ENCODE measurements around the gene CDH23. TPM values are rescaled to one million over a fixed set of nuclear protein-coding genes. Genes with fewer than 3 reads are reported as not detected.

Gene CDH23
- total RNA-seq, 1 experiment from 2014 or later, result 0.34 TPM

GRCh38 chr10:71494476-71494875 lies 97.8 kb downstream of the CDH23 start:
- peaks cover 4% of the 10 kb centered on the region for H3K27me3 Mint-ChIP-seq (ENCODE audit: insufficient read depth, unreplicated experiment)
- ChIA-PET POLR2A (no interaction called here), CTCF (no interaction called here)
- Histone ChIP-seq H3K27me3 (replicated peaks; ENCODE audit: control insufficient read depth, insufficient read depth, low read length) (no peaks in the 10 kb centered on the region), H3K4me3 (ENCODE audit: low read depth, low read length) (no peak overlapping the region), H3K36me3 (ENCODE audit: control insufficient read depth, insufficient read depth, low read length) (no peaks in the 10 kb centered on the region), H3K4me1 (no peaks in the 10 kb centered on the region), H3K9me3 (no peaks in the 10 kb centered on the region)
- H3K9me3 Mint-ChIP-seq (ENCODE audit: unreplicated experiment), result peaks cover 6% of the 10 kb centered on the region
- no peak overlapping the region for H3K4me3 Mint-ChIP-seq (ENCODE audit: unreplicated experiment)
- intact Hi-C loops (cut with micrococcal nuclease; ENCODE audit: unreplicated experiment), result no loop called here
- no peaks in the 10 kb centered on the region for H3K36me3 Mint-ChIP-seq (ENCODE audit: insufficient read depth, unreplicated experiment)
- H3K27ac Mint-ChIP-seq (ENCODE audit: unreplicated experiment), result no peak overlapping the region
- no TSS peak for BruUV-seq (replicated peaks)
- no peak for DNase-seq
- H3K4me1 Mint-ChIP-seq (ENCODE audit: low read depth, unreplicated experiment), result no peaks in the 10 kb centered on the region
- TF ChIP-seq CTCF (IDR thresholded peaks at IDR 0.05; ENCODE audit: insufficient read depth in 1 of 2, low read depth in 1 of 2, low read length in 1 of 2, severe bottlenecking in 1 of 2, unreplicated experiment in 1 of 2), result no peak

DNA sequence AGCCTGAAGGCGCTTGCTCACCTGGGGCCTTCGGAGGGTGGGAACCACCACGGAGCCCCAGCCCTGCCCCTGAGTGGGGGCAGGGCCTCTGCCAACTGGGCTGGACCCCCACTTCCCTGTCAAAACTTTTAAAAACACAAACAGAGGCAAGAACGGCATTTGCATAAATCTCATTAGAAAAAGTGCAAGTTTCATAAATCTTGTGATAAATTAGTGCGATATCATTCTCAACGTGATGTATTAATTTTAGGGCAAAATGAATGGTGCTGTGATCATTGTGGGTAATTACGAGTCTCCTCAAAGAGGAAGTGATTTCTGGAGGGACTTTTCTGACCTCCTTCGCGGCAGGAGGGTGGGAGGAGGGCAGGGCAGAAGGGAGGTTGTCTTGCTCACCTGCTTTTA lies 98.3 kb downstream of the CDH23 start:
- ChIA-PET CTCF (no interaction called here), POLR2A (no interaction called here)
- H3K9me3 Mint-ChIP-seq (ENCODE audit: unreplicated experiment), result peaks cover under 1% of the 10 kb centered on the region
- DNase-seq, result no peak
- H3K36me3 Mint-ChIP-seq (ENCODE audit: insufficient read depth, unreplicated experiment), result no peaks in the 10 kb centered on the region
- no peaks in the 10 kb centered on the region for H3K4me1 Mint-ChIP-seq (ENCODE audit: low read depth, unreplicated experiment)
- H3K9me3 ChIP-seq, result no peaks in the 10 kb centered on the region
- BruUV-seq (replicated peaks), result no TSS peak
- no peaks in the 10 kb centered on the region for H3K36me3 ChIP-seq (ENCODE audit: control insufficient read depth, insufficient read depth, low read length)
- no peak overlapping the region for H3K4me3 ChIP-seq (ENCODE audit: low read depth, low read length)
- H3K4me3 Mint-ChIP-seq (ENCODE audit: unreplicated experiment), result no peak overlapping the region
- no peak for TF ChIP-seq CTCF (IDR thresholded peaks at IDR 0.05; ENCODE audit: insufficient read depth in 1 of 2, low read depth in 1 of 2, low read length in 1 of 2, severe bottlenecking in 1 of 2, unreplicated experiment in 1 of 2)
- H3K27ac Mint-ChIP-seq (ENCODE audit: unreplicated experiment), result no peak overlapping the region
- peaks cover 4% of the 10 kb centered on the region for H3K27me3 Mint-ChIP-seq (ENCODE audit: insufficient read depth, unreplicated experiment)
- no peaks in the 10 kb centered on the region for H3K4me1 ChIP-seq
- H3K27me3 ChIP-seq (replicated peaks; ENCODE audit: control insufficient read depth, insufficient read depth, low read length), result no peaks in the 10 kb centered on the region
- intact Hi-C loops (cut with micrococcal nuclease; ENCODE audit: unreplicated experiment), result no loop called here

GRCh38 chr10:71496927-71497762 lies 100.4 kb downstream of the CDH23 start:
- Histone ChIP-seq H3K4me3 (ENCODE audit: low read depth, low read length) (no peak overlapping the region), H3K4me1 (no peaks in the 10 kb centered on the region), H3K27me3 (replicated peaks; ENCODE audit: control insufficient read depth, insufficient read depth, low read length) (no peaks in the 10 kb centered on the region), H3K9me3 (no peaks in the 10 kb centered on the region), H3K36me3 (ENCODE audit: control insufficient read depth, insufficient read depth, low read length) (no peaks in the 10 kb centered on the region)
- Mint-ChIP-seq H3K9me3 (ENCODE audit: unreplicated experiment) (no peaks in the 10 kb centered on the region), H3K27me3 (ENCODE audit: insufficient read depth, unreplicated experiment) (peaks cover 4% of the 10 kb centered on the region), H3K4me3 (ENCODE audit: unreplicated experiment) (no peak overlapping the region), H3K4me1 (ENCODE audit: low read depth, unreplicated experiment) (no peaks in the 10 kb centered on the region), H3K27ac (ENCODE audit: unreplicated experiment) (no peak overlapping the region), H3K36me3 (ENCODE audit: insufficient read depth, unreplicated experiment) (no peaks in the 10 kb centered on the region)
- CTCF ChIA-PET, result interaction anchor here (1.6 kb wide), 1 partner anchor 8 kb away, joined by 3 read pairs; no protein-coding TSS in a partner anchor
- no peak for DNase-seq
- intact Hi-C loops (cut with micrococcal nuclease; ENCODE audit: unreplicated experiment), result no loop called here
- BruUV-seq (replicated peaks), result no TSS peak
- no peak for TF ChIP-seq CTCF (IDR thresholded peaks at IDR 0.05; ENCODE audit: insufficient read depth in 1 of 2, low read depth in 1 of 2, low read length in 1 of 2, severe bottlenecking in 1 of 2, unreplicated experiment in 1 of 2)
- POLR2A ChIA-PET, result no interaction called here

Data from Caco-2 (cell line).